ENCODE results near the gene CARD10. TPM values are rescaled to one million over a fixed set of nuclear protein-coding genes. Genes with fewer than 3 reads are reported as not detected.

The CARD10 gene
- polyA plus RNA-seq, 1 of the 3 experiments (the other 2 are of a cell fraction), result 14.5 TPM

DNA sequence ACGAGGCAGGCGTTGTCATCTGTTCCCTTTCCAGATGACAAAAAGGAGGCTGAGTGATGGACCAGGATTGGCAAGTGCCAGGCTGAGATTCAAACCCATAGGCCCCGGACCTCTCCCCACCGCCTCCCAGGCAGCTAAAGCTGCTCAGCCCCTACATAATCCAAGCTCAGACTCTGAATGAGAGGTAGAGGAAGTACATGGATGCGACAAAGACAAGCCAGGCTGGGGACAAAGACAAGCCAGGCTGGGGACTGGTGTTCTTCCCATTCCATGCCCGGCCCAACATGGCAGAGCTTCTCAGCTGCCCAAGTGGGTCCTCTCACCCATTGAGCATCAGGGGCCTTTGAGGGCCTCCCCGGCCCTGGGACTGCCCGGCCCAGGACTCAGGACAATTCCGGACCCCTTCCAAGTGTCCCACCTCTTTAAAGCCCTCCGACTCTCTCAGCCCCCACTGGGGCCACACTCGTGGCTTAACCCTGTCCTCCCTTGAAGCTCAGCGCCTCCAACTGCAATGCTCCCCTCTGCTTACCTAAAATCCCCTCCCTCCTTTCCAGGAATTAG lies 37.8 kb downstream of the CARD10 start (continued):
- TF ChIP-seq FOXM1 (IDR thresholded peaks at IDR 0.05; ENCODE audit: low read depth) (no peak), RCOR1 (IDR thresholded peaks at IDR 0.05; ENCODE audit: low read length) (no peak), CHD2 (IDR thresholded peaks at IDR 0.05; ENCODE audit: low read length, partially characterized antibody) (no peak), FOXJ3 (CRISPR knock-in tag; IDR thresholded peaks at IDR 0.05) (no peak), NRF1 (IDR thresholded peaks at IDR 0.05; ENCODE audit: low read depth, low read length) (no peak)
- TF ChIP-seq, protein P1, sequence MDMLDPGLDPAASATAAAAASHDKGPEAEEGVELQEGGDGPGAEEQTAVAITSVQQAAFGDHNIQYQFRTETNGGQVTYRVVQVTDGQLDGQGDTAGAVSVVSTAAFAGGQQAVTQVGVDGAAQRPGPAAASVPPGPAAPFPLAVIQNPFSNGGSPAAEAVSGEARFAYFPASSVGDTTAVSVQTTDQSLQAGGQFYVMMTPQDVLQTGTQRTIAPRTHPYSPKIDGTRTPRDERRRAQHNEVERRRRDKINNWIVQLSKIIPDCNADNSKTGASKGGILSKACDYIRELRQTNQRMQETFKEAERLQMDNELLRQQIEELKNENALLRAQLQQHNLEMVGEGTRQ (IDR thresholded peaks at IDR 0.05; ENCODE audit: borderline replicate concordance, low read depth, low read length), result no peak

DNA sequence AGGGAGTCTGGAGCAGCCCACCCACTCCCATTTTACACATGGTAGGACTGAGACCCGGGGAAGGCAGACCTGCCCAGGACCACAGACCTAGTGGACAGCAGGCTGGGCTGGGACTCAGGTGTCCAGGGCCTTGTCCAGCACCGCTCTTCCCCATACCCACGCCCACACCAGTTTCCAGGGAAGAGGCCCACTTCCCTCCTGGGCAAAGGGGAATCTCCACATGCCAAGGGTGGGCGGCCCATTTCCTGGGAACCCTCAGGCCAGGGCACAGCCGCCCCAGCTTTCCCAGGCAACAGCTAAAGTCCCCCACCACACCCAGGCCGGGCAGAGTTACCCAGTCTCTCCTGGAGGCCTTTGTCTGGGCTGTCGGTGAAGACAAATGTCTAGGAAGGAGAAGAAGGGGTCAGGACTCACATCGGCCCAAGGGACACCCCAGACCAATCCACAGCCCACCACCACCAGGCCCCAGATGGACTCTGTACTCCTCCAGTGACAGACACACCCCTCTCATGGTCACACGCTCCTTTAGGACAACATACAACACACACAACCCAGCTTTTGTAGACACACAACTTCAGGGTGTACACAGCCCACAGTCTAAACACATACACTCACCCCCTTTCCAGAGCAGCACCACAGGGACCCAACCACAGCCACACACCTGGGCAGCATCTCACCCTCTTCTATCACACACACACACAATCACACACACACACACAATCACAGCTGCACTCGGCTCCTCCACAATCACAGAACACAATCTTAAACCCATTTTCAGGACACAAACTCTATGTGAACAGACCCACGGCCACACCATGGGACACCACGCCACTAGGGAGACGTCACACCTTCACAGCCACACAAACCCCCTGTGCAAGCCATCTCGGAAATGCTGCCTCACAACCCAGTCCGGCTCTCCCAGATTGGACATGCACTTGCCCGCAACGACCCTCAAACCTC lies 38.5 kb downstream of the CARD10 start:
- Histone ChIP-seq H3K9me2 (no peaks in the 10 kb centered on the region), H3K9me3 (no peaks in the 10 kb centered on the region), H4K20me1 (ENCODE audit: insufficient read depth) (no peaks in the 10 kb centered on the region), H3K4me3 (ENCODE audit: low read depth in 2 of 2, low read length in 1 of 2) (no peak overlapping the region), H3K4me1 (ENCODE audit: control insufficient read depth in 1 of 2, insufficient read depth in 2 of 2, low read depth in 1 of 2, low read length in 1 of 2) (no peaks in the 10 kb centered on the region; a peak in 1 of 4 replicates), H3K36me3 (replicated peaks in 1 of 2; ENCODE audit: control insufficient read depth in 1 of 2, insufficient read depth in 2 of 2, low read length in 1 of 2) (no peaks in the 10 kb centered on the region), H3F3A (replicated peaks; ENCODE audit: insufficient read depth) (no peaks in the 10 kb centered on the region), H3K9ac (no peak overlapping the region), H3K4me2 (no peak overlapping the region), H3K79me2 (ENCODE audit: insufficient read depth) (no peaks in the 10 kb centered on the region), H3K27me3 (ENCODE audit: insufficient read depth) (no peaks in the 10 kb centered on the region), H2AFZ (ENCODE audit: low read depth) (no peak overlapping the region), H3K27ac (ENCODE audit: low read depth in 2 of 2, low read length in 1 of 2) (no peak overlapping the region)
- 85% methylated on average over 13 of the region's 17 CpGs for WGBS (ENCODE audit: low lambda C conversion rate)
- CTCF ChIA-PET, result interaction anchor here (0.9 to 4.0 kb wide), 3 partner anchors 8 to 81 kb away, joined by 3 to 22 read pairs (median 3); no protein-coding TSS in a partner anchor
- POLR2A ChIA-PET, result no interaction called here
- TF ChIP-seq, protein P2, sequence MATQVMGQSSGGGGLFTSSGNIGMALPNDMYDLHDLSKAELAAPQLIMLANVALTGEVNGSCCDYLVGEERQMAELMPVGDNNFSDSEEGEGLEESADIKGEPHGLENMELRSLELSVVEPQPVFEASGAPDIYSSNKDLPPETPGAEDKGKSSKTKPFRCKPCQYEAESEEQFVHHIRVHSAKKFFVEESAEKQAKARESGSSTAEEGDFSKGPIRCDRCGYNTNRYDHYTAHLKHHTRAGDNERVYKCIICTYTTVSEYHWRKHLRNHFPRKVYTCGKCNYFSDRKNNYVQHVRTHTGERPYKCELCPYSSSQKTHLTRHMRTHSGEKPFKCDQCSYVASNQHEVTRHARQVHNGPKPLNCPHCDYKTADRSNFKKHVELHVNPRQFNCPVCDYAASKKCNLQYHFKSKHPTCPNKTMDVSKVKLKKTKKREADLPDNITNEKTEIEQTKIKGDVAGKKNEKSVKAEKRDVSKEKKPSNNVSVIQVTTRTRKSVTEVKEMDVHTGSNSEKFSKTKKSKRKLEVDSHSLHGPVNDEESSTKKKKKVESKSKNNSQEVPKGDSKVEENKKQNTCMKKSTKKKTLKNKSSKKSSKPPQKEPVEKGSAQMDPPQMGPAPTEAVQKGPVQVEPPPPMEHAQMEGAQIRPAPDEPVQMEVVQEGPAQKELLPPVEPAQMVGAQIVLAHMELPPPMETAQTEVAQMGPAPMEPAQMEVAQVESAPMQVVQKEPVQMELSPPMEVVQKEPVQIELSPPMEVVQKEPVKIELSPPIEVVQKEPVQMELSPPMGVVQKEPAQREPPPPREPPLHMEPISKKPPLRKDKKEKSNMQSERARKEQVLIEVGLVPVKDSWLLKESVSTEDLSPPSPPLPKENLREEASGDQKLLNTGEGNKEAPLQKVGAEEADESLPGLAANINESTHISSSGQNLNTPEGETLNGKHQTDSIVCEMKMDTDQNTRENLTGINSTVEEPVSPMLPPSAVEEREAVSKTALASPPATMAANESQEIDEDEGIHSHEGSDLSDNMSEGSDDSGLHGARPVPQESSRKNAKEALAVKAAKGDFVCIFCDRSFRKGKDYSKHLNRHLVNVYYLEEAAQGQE (IDR thresholded peaks at IDR 0.05; ENCODE audit: low read depth, low read length), result no peak
- TF ChIP-seq CHD2 (IDR thresholded peaks at IDR 0.05; ENCODE audit: low read length, partially characterized antibody) (no peak), RXRA (IDR thresholded peaks at IDR 0.05; ENCODE audit: borderline replicate concordance, low read depth) (no peak), FOSL2 (IDR thresholded peaks at IDR 0.05; ENCODE audit: borderline replicate concordance, low read depth) (no peak), TCF12 (IDR thresholded peaks at IDR 0.05) (no peak), JUND (IDR thresholded peaks at IDR 0.05) (no peak), TEAD4 (IDR thresholded peaks at IDR 0.05; ENCODE audit: borderline replicate concordance, insufficient read depth) (no peak), EP300 (IDR thresholded peaks at IDR 0.05; ENCODE audit: borderline replicate concordance in 1 of 2, low read depth in 1 of 2, low read length in 1 of 2) (no peak), RCOR1 (IDR thresholded peaks at IDR 0.05; ENCODE audit: low read length) (no peak), TAF1 (IDR thresholded peaks at IDR 0.05; ENCODE audit: borderline replicate concordance, low read depth, low read length) (no peak), SIN3A (IDR thresholded peaks at IDR 0.05; ENCODE audit: borderline replicate concordance, low read depth, low read length) (no peak), RAD21 (IDR thresholded peaks at IDR 0.05; ENCODE audit: low read length) (no peak), FOXM1 (IDR thresholded peaks at IDR 0.05; ENCODE audit: low read depth) (no peak), RFX5 (IDR thresholded peaks at IDR 0.05; ENCODE audit: low read length) (no peak), NFIC (IDR thresholded peaks at IDR 0.05; ENCODE audit: borderline replicate concordance) (no peak), ELF1 (IDR thresholded peaks at IDR 0.05) (no peak)
- TF ChIP-seq, protein P3, sequence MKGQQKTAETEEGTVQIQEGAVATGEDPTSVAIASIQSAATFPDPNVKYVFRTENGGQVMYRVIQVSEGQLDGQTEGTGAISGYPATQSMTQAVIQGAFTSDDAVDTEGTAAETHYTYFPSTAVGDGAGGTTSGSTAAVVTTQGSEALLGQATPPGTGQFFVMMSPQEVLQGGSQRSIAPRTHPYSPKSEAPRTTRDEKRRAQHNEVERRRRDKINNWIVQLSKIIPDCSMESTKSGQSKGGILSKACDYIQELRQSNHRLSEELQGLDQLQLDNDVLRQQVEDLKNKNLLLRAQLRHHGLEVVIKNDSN (IDR thresholded peaks at IDR 0.05; ENCODE audit: borderline replicate concordance, low read depth), result no peak
- TF ChIP-seq, protein P1 (IDR thresholded peaks at IDR 0.05; ENCODE audit: borderline replicate concordance, low read depth, low read length), result no peak
- TF ChIP-seq, protein P4, sequence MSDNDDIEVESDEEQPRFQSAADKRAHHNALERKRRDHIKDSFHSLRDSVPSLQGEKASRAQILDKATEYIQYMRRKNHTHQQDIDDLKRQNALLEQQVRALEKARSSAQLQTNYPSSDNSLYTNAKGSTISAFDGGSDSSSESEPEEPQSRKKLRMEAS (IDR thresholded peaks at IDR 0.05; ENCODE audit: low read depth), result no peak
- DNase-seq, result no peak

All from SK-N-SH (cell line).